HL-60 (cell line): ENCODE measurements around the gene NMUR1.

Experiments used
- DNase-seq, 2 experiments: peaks; one replicate each; pipeline ENCODE4 v3.0.0-alpha.2; 2010 to 2020; ENCODE audit warnings: low read depth in 1 of 2, low spot score in 1 of 2
- H3K27ac ChIP-seq: fragments of 250-450 bp; sonication (Bioruptor Pico); replicated peaks from 2 replicates; pipeline ENCODE4 v1.5.1; 2020; ENCODE audit warnings: mild to moderate bottlenecking, moderate library complexity
- H3K27me3 ChIP-seq: fragments of 250-450 bp; sonication (Bioruptor Pico); 2 replicates; pipeline ENCODE4 v1.5.1; 2021; ENCODE audit warnings: mild to moderate bottlenecking, moderate library complexity; ENCODE audit not compliant: insufficient read depth, poor library complexity, severe bottlenecking
- H3K4me3 ChIP-seq: replicated peaks from 2 replicates; pipeline ENCODE4 v1.5.1; 2011; ENCODE audit warnings: mild to moderate bottlenecking, control low read depth, low read length; ENCODE audit not compliant: insufficient read depth
- GABPA ChIP-seq: IDR thresholded peaks from 2 replicates; pipeline ENCODE4 v1.6.1; 2012; ENCODE audit warnings: low read depth
- POLR2AphosphoS5 ChIP-seq: IDR thresholded peaks from 2 replicates; pipeline ENCODE4 v1.6.1; 2012; ENCODE audit warnings: low read depth
- SPI1 ChIP-seq: IDR thresholded peaks from 2 replicates; pipeline ENCODE4 v1.6.1; 2012; ENCODE audit warnings: low read depth, mild to moderate bottlenecking, borderline replicate concordance
- TF ChIP-seq, protein P1 (sequence below): IDR thresholded peaks from 2 replicates; pipeline ENCODE4 v1.6.1; 2012; ENCODE audit warnings: low read depth; ENCODE audit not compliant: insufficient replicate concordance
- TF ChIP-seq, protein P2 (sequence below): IDR thresholded peaks from one replicate; pipeline ENCODE4 v1.5.1; 2011; ENCODE audit warnings: low read length, control low read depth, inconsistent platforms; ENCODE audit not compliant: insufficient read depth

Gene NMUR1

GRCh38 chr2:231527955-231528635 lies 2.1 kb downstream of the NMUR1 start:
- no peak for DNase-seq
- Histone ChIP-seq H3K27me3 (peaks cover 10% of the 10 kb centered on the region), H3K4me3 (no peak overlapping the region), H3K27ac (no peak overlapping the region)
- TF ChIP-seq, protein P1, sequence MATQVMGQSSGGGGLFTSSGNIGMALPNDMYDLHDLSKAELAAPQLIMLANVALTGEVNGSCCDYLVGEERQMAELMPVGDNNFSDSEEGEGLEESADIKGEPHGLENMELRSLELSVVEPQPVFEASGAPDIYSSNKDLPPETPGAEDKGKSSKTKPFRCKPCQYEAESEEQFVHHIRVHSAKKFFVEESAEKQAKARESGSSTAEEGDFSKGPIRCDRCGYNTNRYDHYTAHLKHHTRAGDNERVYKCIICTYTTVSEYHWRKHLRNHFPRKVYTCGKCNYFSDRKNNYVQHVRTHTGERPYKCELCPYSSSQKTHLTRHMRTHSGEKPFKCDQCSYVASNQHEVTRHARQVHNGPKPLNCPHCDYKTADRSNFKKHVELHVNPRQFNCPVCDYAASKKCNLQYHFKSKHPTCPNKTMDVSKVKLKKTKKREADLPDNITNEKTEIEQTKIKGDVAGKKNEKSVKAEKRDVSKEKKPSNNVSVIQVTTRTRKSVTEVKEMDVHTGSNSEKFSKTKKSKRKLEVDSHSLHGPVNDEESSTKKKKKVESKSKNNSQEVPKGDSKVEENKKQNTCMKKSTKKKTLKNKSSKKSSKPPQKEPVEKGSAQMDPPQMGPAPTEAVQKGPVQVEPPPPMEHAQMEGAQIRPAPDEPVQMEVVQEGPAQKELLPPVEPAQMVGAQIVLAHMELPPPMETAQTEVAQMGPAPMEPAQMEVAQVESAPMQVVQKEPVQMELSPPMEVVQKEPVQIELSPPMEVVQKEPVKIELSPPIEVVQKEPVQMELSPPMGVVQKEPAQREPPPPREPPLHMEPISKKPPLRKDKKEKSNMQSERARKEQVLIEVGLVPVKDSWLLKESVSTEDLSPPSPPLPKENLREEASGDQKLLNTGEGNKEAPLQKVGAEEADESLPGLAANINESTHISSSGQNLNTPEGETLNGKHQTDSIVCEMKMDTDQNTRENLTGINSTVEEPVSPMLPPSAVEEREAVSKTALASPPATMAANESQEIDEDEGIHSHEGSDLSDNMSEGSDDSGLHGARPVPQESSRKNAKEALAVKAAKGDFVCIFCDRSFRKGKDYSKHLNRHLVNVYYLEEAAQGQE: no peak
- TF ChIP-seq POLR2AphosphoS5 (no peak), GABPA (no peak), SPI1 (no peak)
- TF ChIP-seq, protein P2, sequence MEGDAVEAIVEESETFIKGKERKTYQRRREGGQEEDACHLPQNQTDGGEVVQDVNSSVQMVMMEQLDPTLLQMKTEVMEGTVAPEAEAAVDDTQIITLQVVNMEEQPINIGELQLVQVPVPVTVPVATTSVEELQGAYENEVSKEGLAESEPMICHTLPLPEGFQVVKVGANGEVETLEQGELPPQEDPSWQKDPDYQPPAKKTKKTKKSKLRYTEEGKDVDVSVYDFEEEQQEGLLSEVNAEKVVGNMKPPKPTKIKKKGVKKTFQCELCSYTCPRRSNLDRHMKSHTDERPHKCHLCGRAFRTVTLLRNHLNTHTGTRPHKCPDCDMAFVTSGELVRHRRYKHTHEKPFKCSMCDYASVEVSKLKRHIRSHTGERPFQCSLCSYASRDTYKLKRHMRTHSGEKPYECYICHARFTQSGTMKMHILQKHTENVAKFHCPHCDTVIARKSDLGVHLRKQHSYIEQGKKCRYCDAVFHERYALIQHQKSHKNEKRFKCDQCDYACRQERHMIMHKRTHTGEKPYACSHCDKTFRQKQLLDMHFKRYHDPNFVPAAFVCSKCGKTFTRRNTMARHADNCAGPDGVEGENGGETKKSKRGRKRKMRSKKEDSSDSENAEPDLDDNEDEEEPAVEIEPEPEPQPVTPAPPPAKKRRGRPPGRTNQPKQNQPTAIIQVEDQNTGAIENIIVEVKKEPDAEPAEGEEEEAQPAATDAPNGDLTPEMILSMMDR: no peak

DNA sequence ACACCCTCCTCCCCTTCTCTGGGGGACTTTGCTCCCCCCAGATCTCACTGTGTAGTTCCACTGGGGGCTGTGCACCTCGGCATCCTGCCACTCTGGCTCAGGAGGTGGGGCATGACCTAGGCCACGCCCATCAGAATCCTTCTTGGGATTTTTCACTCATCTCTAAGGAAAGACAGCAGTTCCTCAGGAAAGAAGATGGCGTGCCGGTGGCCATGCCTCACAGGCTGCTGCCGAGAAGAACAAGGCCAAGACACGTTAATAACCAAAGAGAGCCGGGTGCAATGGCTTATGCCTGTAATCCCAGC lies 3.2 kb downstream of the NMUR1 start:
- DNase-seq: no peak
- TF ChIP-seq, protein P1: no peak
- TF ChIP-seq POLR2AphosphoS5 (no peak), SPI1 (no peak), GABPA (no peak)
- TF ChIP-seq, protein P2: no peak
- Histone ChIP-seq H3K27ac (no peak overlapping the region), H3K27me3 (peaks cover 10% of the 10 kb centered on the region), H3K4me3 (no peak overlapping the region)

GRCh38 chr2:231526341-231527090 lies 3.7 kb downstream of the NMUR1 start:
- H3K4me3 ChIP-seq: no peak overlapping the region
- peaks cover 10% of the 10 kb centered on the region for H3K27me3 ChIP-seq
- no peak for DNase-seq
- TF ChIP-seq, protein P2: no peak
- TF ChIP-seq SPI1 (no peak), POLR2AphosphoS5 (no peak), GABPA (no peak)
- TF ChIP-seq, protein P1: no peak
- no peak overlapping the region for H3K27ac ChIP-seq
